AG20443 (cell line): ENCODE data around the gene RFFL.

Experiments used
- DNase-seq: peaks from one replicate; pipeline ENCODE4 v3.0.0; 2012; ENCODE audit warnings: low spot score, mixed read lengths

Gene RFFL

DNA sequence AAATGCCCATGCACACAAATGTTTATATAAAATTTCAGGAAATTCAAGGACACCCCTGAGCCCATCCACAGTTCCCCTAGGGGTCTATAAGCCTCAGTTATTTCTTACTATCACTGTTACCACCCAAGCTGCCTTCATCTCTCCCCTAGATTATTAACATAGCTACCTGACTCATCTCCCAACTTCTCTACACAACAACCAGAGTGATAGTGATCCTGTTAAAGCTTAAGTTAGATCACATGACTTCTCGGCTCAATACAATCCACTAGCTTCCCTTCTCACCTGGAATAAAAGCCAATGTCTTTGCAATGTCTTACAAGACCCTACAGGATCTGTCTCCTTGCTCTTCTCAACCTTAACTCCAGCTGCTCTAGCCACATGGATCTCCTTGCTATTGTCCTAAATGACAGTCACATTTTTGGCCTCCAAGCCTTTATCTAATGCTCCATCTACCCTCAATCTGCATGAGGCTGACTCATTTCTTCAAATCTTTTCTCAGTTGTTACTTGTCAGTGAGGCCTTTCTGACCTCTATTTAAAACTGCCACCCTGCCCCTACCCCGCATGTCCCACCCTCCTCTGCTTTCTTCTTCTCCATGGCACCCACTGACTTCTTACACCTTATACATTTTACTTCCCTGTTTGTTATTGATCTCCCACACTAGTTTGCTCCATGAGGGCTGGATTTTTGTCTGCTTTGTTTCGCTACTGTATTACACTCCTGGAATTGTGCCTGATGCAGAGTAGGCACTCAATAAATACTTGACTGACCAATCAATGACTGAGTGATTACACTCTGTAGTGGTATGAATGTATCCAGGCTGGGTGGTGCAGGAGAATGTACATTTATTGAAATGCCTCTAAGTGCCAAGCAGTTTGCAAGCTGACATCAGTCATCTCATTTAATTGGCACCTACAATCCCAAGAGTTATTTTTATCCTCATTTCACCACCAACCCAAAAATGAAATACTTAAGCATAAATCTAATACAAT lies 88.4 kb downstream of the RFFL start:
- no peak for DNase-seq

DNA sequence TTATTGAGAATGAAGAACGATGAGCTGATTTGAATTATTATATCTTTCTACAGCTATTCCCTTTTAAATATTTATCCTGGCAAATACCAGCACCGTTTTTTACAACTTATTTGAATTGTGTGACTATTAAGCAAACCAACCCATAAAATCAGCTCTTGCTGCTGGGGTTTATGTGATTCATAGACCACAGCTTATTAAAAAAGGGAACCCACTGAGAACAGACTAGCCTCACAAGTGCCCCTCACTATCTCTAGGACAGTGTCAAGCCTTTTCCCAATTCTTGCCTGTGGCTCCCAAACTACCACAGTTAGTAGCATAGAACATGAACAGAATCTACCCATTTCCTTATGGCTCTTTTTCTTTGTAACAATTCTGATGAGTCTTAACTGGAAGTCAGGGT lies 89.3 kb downstream of the RFFL start:
- no peak for DNase-seq

DNA sequence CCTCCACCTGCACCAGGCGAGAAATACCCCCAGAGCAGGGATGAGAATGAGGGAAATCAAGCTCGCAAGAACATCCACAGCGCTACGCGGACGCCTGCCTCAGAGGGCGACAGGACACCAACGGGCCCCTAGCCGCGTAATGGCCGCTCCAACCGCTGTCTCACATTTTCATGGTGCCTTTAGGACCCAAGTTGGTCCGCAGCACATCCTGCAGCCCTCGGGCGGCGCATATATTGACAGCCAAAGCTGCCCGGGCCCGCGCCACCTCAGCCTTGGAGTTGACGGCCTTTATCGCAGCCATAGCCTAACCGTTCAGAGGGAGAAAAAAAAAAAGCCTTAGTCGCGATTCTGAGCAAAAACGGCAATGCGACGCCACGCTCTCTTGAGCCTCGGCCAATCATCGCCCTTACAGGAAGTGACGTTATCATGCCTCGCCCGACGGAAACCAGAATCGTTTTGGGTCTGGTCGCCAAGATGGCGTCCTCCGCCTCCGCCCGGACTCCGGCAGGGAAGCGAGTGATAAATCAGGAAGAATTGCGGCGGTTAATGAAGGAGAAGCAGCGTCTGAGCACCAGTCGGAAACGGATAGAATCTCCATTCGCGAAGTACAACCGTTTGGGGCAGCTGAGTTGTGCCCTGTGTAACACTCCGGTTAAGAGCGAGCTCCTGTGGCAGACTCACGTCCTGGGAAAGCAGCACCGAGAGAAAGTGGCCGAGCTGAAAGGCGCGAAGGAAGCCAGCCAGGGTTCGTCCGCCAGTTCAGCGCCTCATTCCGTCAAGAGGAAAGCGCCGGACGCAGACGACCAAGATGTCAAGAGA lies 102.2 kb downstream of the RFFL start, which contains the start of the genes CCT6B and ZNF830:
Gene CCT6B (minus strand): TSS at position 368 of the 819 bp plus-strand sequence. CDS start 67 bp downstream, at position 301.
Gene ZNF830 (plus strand): TSS at position 448 of the 819 bp plus-strand sequence. CDS start 27 bp downstream, at position 475.
- DNase-seq: peak; percentile 97

DNA sequence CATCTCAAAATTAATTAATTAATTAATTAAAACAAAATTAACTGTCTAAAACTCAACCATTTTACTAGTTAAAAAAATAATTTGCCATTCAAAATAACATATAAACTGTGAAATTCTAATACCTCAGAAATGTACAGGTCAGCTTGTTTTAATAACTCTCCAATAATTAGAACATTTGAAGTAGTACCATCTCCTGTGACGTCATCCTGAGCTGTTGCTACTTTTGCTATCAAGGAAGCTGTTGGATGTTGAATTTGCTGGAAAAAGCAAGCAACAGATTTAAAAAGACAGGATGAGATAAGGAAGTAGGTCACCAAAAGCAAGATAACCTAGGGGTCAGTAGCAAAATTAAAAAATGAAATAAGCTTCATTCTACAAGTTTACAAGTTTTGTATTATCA lies 105.1 kb downstream of the RFFL start:
- DNase-seq: no peak
